ENCODE measurements around the gene EPS8.

The EPS8 gene

GRCh38 chr12:15719230-15719629 is 70.0 kb downstream of the EPS8 start:
- DNase-seq (ENCODE audit: low read depth in 2 of 2): no peak

GRCh38 chr12:15717940-15718567 is 71.1 kb downstream of the EPS8 start:
- DNase-seq (ENCODE audit: low read depth in 2 of 2): no peak

- DNase-seq (ENCODE audit: low read depth in 2 of 2): no peak
Measured at GRCh38 chr12:15716581-15716980, 72.6 kb downstream of the EPS8 start.

- no peak for DNase-seq (ENCODE audit: low read depth in 2 of 2)
Measured at GRCh38 chr12:15714256-15714655, 74.9 kb downstream of the EPS8 start.

GRCh38 chr12:15712823-15713660 is 76.1 kb downstream of the EPS8 start:
- no peak for DNase-seq (ENCODE audit: low read depth in 2 of 2)

- DNase-seq (ENCODE audit: low read depth in 2 of 2): no peak
Measured at GRCh38 chr12:15712160-15712559, 77.0 kb downstream of the EPS8 start.

- DNase-seq (ENCODE audit: low read depth in 2 of 2): no peak
Measured at GRCh38 chr12:15710860-15711510, 78.2 kb downstream of the EPS8 start.

GRCh38 chr12:15709551-15709950 is 79.6 kb downstream of the EPS8 start:
- DNase-seq (ENCODE audit: low read depth in 2 of 2): no peak

- DNase-seq (ENCODE audit: low read depth in 2 of 2): no peak
Measured at GRCh38 chr12:15708396-15709076, 80.7 kb downstream of the EPS8 start.

- no peak for DNase-seq (ENCODE audit: low read depth in 2 of 2)
Measured at GRCh38 chr12:15707516-15708199, 81.5 kb downstream of the EPS8 start.

- no peak for DNase-seq (ENCODE audit: low read depth in 2 of 2)
Measured at GRCh38 chr12:15706010-15706676, 83.0 kb downstream of the EPS8 start.

GRCh38 chr12:15705606-15706005 is 83.6 kb downstream of the EPS8 start:
- DNase-seq (ENCODE audit: low read depth in 2 of 2): no peak

GRCh38 chr12:15702276-15702675 is 86.9 kb downstream of the EPS8 start:
- no peak for DNase-seq (ENCODE audit: low read depth in 2 of 2)

GRCh38 chr12:15701631-15702156 is 87.5 kb downstream of the EPS8 start:
- no peak for DNase-seq (ENCODE audit: low read depth in 2 of 2)

GRCh38 chr12:15701206-15701605 is 88.0 kb downstream of the EPS8 start:
- DNase-seq (ENCODE audit: low read depth in 2 of 2): no peak

- no peak for DNase-seq (ENCODE audit: low read depth in 2 of 2)
Measured at GRCh38 chr12:15700595-15700994, 88.6 kb downstream of the EPS8 start.

- DNase-seq (ENCODE audit: low read depth in 2 of 2): no peak
Measured at GRCh38 chr12:15699886-15700285, 89.3 kb downstream of the EPS8 start.

GRCh38 chr12:15698377-15698871 is 90.8 kb downstream of the EPS8 start:
- no peak for DNase-seq (ENCODE audit: low read depth in 2 of 2)

- DNase-seq (ENCODE audit: low read depth in 2 of 2): no peak
Measured at GRCh38 chr12:15697201-15697600, 92.0 kb downstream of the EPS8 start.

- DNase-seq (ENCODE audit: low read depth in 2 of 2): no peak
Measured at GRCh38 chr12:15693228-15693911, 95.8 kb downstream of the EPS8 start.
